HEK293T (cell line): ENCODE results near the gene SPATA25.
"Not testable (repeated sequence)": the region's sequence is repeated elsewhere in the genome, so short reads cannot be mapped to it uniquely, and the experiment has no call there.

Source experiments
- CTCF ChIA-PET: fragments of 350-600 bp; formaldehyde crosslinking; extraction: SDS; loops from one replicate; lab custom pipeline; 2021; ENCODE audit warnings: antibody characterized with exemption, inconsistent platforms; lab: Yijun Ruan, JAX
- POLR2A ChIA-PET: fragments of 350-600 bp; formaldehyde crosslinking; extraction: SDS; loops from one replicate; lab custom pipeline; 2020; ENCODE audit warnings: antibody characterized with exemption, inconsistent platforms; lab: Yijun Ruan, JAX
- DNase-seq: peaks from one replicate; pipeline ENCODE4 v3.0.0; 2012; ENCODE audit warnings: mixed read lengths; ENCODE audit errors: extremely low spot score
- ARNT ChIP-seq: fragments of 450-650 bp; IDR thresholded peaks from 2 replicates; pipeline ENCODE4 v1.6.1; 2017; ENCODE audit warnings: mild to moderate bottlenecking
- BHLHE40 ChIP-seq: fragments of 450-650 bp; IDR thresholded peaks from 2 replicates; pipeline ENCODE4 v1.6.1; 2016; ENCODE audit warnings: mild to moderate bottlenecking, moderate library complexity, borderline replicate concordance
- CTBP1 ChIP-seq: fragments of 450-650 bp; IDR thresholded peaks from 2 replicates; pipeline ENCODE4 v1.6.1; 2016; ENCODE audit warnings: borderline replicate concordance
- ELF4 ChIP-seq: fragments of 450-650 bp; IDR thresholded peaks from 2 replicates; pipeline ENCODE4 v1.6.1; 2017; ENCODE audit warnings: antibody characterized with exemption
- FOXA1 ChIP-seq: fragments of 450-650 bp; IDR thresholded peaks from 2 replicates; pipeline ENCODE4 v1.6.1; 2016; ENCODE audit warnings: mild to moderate bottlenecking
- FOXK2 ChIP-seq: fragments of 450-650 bp; IDR thresholded peaks from 2 replicates; pipeline ENCODE4 v1.6.1; 2016; ENCODE audit warnings: mild to moderate bottlenecking
- FOXM1 ChIP-seq: fragments of 450-650 bp; IDR thresholded peaks from 2 replicates; pipeline ENCODE4 v1.6.1; 2017; ENCODE audit warnings: mild to moderate bottlenecking, borderline replicate concordance
- HDGF ChIP-seq: fragments of 450-650 bp; IDR thresholded peaks from 2 replicates; pipeline ENCODE4 v1.6.1; 2017; ENCODE audit warnings: antibody characterized with exemption, borderline replicate concordance
- L3MBTL2 ChIP-seq: fragments of 450-650 bp; conservative IDR thresholded peaks from 2 replicates; pipeline ENCODE4 v1.6.1; 2016; ENCODE audit warnings: mild to moderate bottlenecking
- LEF1 ChIP-seq: fragments of 450-650 bp; IDR thresholded peaks from 2 replicates; pipeline ENCODE4 v1.6.1; 2017; ENCODE audit warnings: mild to moderate bottlenecking, borderline replicate concordance
- NFRKB ChIP-seq: fragments of 450-650 bp; IDR thresholded peaks from 2 replicates; pipeline ENCODE4 v1.6.1; 2016; ENCODE audit warnings: mild to moderate bottlenecking, moderate library complexity
- SP1 ChIP-seq: fragments of 450-650 bp; IDR thresholded peaks from 2 replicates; pipeline ENCODE4 v1.6.1; 2017
- SUZ12 ChIP-seq: fragments of 450-650 bp; IDR thresholded peaks from 2 replicates; pipeline ENCODE4 v1.6.1; 2016; ENCODE audit warnings: mild to moderate bottlenecking
- TARDBP ChIP-seq: fragments of 450-650 bp; IDR thresholded peaks from 2 replicates; pipeline ENCODE4 v1.6.1; 2016
- ZNF384 ChIP-seq: fragments of 450-650 bp; IDR thresholded peaks from 2 replicates; pipeline ENCODE4 v1.6.1; 2016
- TF ChIP-seq, protein P1 (sequence below): fragments of 450-650 bp; IDR thresholded peaks from 2 replicates; pipeline ENCODE4 v1.6.1; 2016

SPATA25 gene

DNA sequence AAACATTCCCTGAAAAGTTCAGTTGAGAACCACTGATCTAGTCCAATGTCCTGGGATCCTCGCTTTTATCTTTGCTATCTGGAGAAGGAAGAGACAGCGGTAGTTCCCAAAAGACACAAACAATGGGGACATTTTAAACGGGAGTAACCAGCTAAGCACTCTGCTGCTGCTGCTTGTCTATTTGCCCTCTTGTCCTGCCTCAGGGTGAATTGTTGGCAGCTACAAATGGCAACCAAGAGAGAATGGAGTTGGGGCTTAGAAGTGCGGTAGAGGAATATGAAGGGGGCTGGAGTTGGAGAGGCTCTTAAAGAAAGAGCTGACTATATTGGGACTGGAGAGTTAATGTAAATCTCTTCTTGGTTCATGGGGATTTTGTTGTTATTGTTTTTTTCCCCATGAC, 12.8 kb downstream of the SPATA25 start:
- TF ChIP-seq FOXK2 (no peak), ELF4 (no peak), ZNF384 (no peak), L3MBTL2 (no peak), TARDBP (no peak), ARNT (no peak), SP1 (no peak), FOXA1 (no peak), FOXM1 (no peak), CTBP1 (no peak), SUZ12 (no peak), HDGF (no peak), NFRKB (no peak), BHLHE40 (no peak), LEF1 (no peak)
- TF ChIP-seq, protein P1, sequence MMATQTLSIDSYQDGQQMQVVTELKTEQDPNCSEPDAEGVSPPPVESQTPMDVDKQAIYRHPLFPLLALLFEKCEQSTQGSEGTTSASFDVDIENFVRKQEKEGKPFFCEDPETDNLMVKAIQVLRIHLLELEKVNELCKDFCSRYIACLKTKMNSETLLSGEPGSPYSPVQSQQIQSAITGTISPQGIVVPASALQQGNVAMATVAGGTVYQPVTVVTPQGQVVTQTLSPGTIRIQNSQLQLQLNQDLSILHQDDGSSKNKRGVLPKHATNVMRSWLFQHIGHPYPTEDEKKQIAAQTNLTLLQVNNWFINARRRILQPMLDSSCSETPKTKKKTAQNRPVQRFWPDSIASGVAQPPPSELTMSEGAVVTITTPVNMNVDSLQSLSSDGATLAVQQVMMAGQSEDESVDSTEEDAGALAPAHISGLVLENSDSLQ = no peak
- ChIA-PET CTCF (no interaction called here), POLR2A (no interaction called here)
- DNase-seq = no peak

DNA sequence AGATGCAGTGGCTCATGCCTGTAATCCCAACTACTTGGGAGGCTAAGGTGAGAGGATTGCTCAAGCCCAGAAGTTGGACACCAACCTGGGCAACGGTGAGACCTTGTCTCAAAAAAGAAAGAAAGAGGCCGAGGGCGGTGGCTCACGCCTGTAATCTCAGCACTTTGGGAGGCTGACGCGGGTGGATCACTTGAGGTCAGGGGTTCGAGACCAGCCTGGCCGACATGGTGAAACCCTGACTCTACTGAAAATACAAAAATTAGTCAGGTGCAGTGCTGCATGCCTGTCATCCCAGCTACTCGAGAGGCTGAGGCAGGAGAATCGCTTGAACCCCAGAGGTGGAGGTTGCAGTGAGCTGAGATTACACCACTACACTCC, 13.3 kb downstream of the SPATA25 start:
- POLR2A ChIA-PET, DNase-seq, CTCF ChIA-PET: not testable (repeated sequence)

DNA sequence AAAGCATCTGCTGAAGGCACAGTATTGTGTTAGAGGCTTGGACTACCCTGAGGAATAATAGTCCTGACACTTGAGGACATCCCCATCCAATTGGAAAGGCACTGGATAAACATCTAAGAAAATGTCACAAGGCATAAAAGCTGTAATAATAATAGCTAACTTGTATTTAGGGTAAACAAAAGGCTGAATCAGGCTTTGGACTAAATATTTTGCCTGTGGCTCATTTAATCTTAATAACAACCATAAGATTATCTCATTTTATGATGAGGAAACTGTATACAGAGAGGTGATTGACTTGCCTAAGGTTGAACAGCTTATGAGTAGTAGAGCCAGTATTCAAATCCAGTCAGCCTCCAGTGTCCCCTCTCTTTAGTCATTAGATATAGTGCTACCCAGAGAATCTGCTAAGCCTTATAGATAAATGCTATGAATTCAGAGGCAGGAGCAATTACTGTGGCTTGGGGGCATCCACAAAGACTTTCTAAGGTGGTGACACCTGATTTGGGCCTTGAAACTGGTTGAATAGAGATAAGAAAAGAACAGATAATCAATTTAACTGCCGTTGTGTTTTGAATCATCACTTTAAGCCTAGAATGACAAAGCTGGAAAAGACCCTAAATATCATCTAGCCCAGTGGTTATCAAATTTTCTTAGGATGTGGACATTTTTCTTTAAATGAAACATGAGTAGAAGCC, 13.9 kb downstream of the SPATA25 start:
- ChIA-PET CTCF (no interaction called here), POLR2A (interaction anchor here (1.8 kb wide), 1 partner anchor 8 kb away, joined by 7 read pairs; the partner anchor contains the start of gene ZSWIM1)
- DNase-seq = no peak
- no peak for TF ChIP-seq LEF1
- no peak for TF ChIP-seq L3MBTL2
- TF ChIP-seq BHLHE40 = no peak
- TF ChIP-seq TARDBP = no peak
- TF ChIP-seq, protein P1 = no peak
- TF ChIP-seq CTBP1 = no peak
- no peak for TF ChIP-seq ELF4
- no peak for TF ChIP-seq ZNF384
- no peak for TF ChIP-seq SP1
- no peak for TF ChIP-seq SUZ12
- TF ChIP-seq FOXM1 = no peak
- TF ChIP-seq FOXA1 = no peak
- no peak for TF ChIP-seq HDGF
- no peak for TF ChIP-seq NFRKB
- no peak for TF ChIP-seq FOXK2

DNA sequence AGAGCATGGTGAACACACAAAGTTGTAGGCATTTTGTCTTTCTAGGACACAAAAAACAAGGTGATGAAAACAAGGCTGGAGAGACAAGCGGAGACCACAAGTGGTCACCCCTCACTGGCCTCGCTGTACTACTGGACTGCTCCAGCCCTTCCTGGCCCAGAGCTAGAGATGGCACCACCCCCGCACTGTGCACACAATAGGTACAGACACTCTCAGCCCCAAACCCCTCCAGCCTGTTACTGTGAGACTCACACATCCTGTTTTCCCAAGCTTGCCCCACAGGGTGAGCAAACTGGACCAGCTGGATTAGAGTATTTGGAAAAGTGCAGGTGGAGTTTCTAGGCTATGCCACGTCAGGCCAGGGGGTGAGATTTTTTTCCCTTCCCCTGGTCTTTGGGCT, 14.8 kb downstream of the SPATA25 start:
- ChIA-PET POLR2A (interaction anchor here (1.0 to 1.8 kb wide), 2 partner anchors 8 to 16 kb away, joined by 3 to 7 read pairs; partner anchors contain the start of gene ZSWIM1), CTCF (no interaction called here)
- TF ChIP-seq FOXK2 (no peak), FOXM1 (no peak), ARNT (no peak), SUZ12 (no peak), NFRKB (no peak), ZNF384 (no peak), CTBP1 (no peak), L3MBTL2 (no peak), SP1 (no peak), ELF4 (no peak), LEF1 (no peak), HDGF (no peak)
- no peak for DNase-seq

DNA sequence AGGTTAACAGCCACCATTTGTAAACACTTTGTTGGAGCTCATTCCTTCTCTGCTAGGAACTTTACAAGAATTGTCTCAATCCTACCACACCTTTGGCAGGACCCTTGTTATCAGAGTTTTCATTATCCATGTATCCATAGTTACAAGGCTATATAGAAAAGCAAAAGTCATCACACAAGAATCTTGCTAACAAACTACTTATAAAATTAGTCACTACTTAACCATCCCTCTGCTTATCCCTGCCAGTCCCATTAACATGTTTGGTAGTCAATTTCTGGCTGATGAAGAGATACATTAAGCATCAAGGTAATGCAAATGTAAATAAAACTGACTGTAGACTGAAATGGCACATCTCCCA, 19.6 kb downstream of the SPATA25 start:
- TF ChIP-seq FOXK2 (no peak), HDGF (no peak), LEF1 (no peak), NFRKB (no peak), SUZ12 (no peak), ZNF384 (no peak), FOXA1 (no peak), CTBP1 (no peak), FOXM1 (no peak), ELF4 (no peak), ARNT (no peak), L3MBTL2 (no peak), SP1 (no peak), BHLHE40 (no peak)
- TF ChIP-seq, protein P1 = no peak
- no peak for DNase-seq
- CTCF ChIA-PET = interaction anchor here (1.1 kb wide), 1 partner anchor 69 kb away, joined by 3 read pairs; no protein-coding TSS in a partner anchor
- POLR2A ChIA-PET = interaction anchor here (1.2 kb wide), 1 partner anchor 14 kb away, joined by 8 read pairs; the partner anchor contains the start of gene ZSWIM1

DNA sequence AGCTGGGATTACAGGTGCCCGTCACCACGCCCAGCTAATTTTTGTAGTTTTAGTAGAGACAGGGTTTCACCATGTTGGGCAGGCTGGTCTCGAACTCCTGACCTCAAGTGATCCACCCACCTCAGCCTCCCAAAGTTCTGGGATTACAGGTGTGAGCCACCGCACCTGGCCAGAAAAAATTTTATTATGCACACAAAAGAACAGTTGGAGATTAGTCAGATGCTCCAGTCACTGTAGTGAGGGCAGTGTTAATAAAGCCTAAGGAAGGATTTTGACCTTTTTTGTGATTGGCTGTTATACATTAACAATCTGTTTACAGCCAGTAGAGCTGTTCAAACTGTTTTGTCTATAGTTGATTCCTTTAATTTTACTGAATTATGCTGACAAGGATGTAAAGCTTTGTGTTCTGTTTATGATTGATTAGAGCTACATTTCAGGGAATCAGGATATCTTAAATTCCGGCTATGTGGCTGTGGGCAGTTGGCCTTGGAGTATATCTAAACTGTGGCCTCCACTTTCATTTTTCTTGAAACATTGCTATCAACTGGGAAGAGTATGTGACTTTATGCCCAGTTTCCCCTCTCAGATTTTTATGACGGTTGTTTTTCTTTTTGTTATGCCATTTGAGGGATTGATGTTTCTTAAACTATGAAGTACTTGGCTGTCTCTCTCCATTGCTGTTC, 20.1 kb downstream of the SPATA25 start:
- POLR2A ChIA-PET = interaction anchor here (1.2 kb wide), 1 partner anchor 14 kb away, joined by 8 read pairs; the partner anchor contains the start of gene ZSWIM1
- CTCF ChIA-PET = interaction anchor here (1.1 kb wide), 1 partner anchor 68 kb away, joined by 3 read pairs; no protein-coding TSS in a partner anchor
- TF ChIP-seq, protein P1 = no peak
- TF ChIP-seq LEF1 (no peak), L3MBTL2 (no peak), TARDBP (no peak), NFRKB (no peak), FOXA1 (no peak), BHLHE40 (no peak), FOXM1 (no peak), ZNF384 (no peak), FOXK2 (no peak), SUZ12 (no peak), HDGF (no peak), ELF4 (no peak), CTBP1 (no peak), ARNT (no peak), SP1 (no peak)

More for the DNA sequence above, 20.1 kb downstream of the SPATA25 start:
- no peak for DNase-seq
